Fibroblast of skin of left quadriceps (primary cell): ENCODE results near the gene IAPP.
"Not testable (repeated sequence)": the region's sequence is repeated elsewhere in the genome, so short reads cannot be mapped to it uniquely, and the experiment has no call there.

Experiments
- DNase-seq, 2 experiments: peaks; one replicate each; pipeline ENCODE4 v3.0.0-alpha.2; 2013; ENCODE audit warnings: low read depth in 2 of 2

Gene IAPP

GRCh38 chr12:21372602-21373001 is at the start of gene IAPP:
TSS of gene IAPP (plus strand) at chr12:21372902. CDS start at chr12:21373352, 450 bp downstream.
- DNase-seq = no peak

- DNase-seq = no peak
These were observed 49.0 kb upstream of the IAPP start for GRCh38 chr12:21323736-21324135.

GRCh38 chr12:21324551-21324950 is 48.2 kb upstream of the IAPP start:
- DNase-seq = no peak

GRCh38 chr12:21328578-21328977 is 44.1 kb upstream of the IAPP start:
- no peak for DNase-seq

- DNase-seq = no peak
These were observed 41.9 kb upstream of the IAPP start for GRCh38 chr12:21330682-21331253.

- no peak for DNase-seq
These were observed 37.9 kb upstream of the IAPP start, which contains the start of gene SLCO1A2 for GRCh38 chr12:21334771-21335325. TSS of gene SLCO1A2 (minus strand) at chr12:21334917. CDS start at chr12:21334647, 270 bp downstream.

- DNase-seq = no peak
These were observed 36.0 kb upstream of the IAPP start for GRCh38 chr12:21336656-21337055.

GRCh38 chr12:21337453-21337852 is 35.2 kb upstream of the IAPP start:
- no peak for DNase-seq

GRCh38 chr12:21337959-21338744 is 34.5 kb upstream of the IAPP start:
- no peak for DNase-seq

GRCh38 chr12:21339921-21340320 is 32.8 kb upstream of the IAPP start:
- DNase-seq = no peak

- no peak for DNase-seq
These were observed 32.3 kb upstream of the IAPP start for GRCh38 chr12:21340403-21340802.

GRCh38 chr12:21341769-21342168 is 30.9 kb upstream of the IAPP start:
- no peak for DNase-seq

- DNase-seq = no peak
These were observed 29.1 kb upstream of the IAPP start for GRCh38 chr12:21343636-21344035.

- no peak for DNase-seq
These were observed 26.0 kb upstream of the IAPP start for GRCh38 chr12:21346542-21347205.

- DNase-seq = no peak
These were observed 21.7 kb upstream of the IAPP start for GRCh38 chr12:21350975-21351374.

GRCh38 chr12:21353487-21353886 is 19.2 kb upstream of the IAPP start:
- DNase-seq = no peak

GRCh38 chr12:21353948-21354347 is 18.8 kb upstream of the IAPP start:
- DNase-seq = no peak

- no peak for DNase-seq
These were observed 18.1 kb upstream of the IAPP start for GRCh38 chr12:21354641-21355040.

GRCh38 chr12:21360632-21361031 is 12.1 kb upstream of the IAPP start:
- DNase-seq = not testable (repeated sequence)

GRCh38 chr12:21369141-21369980 is 3.3 kb upstream of the IAPP start:
- DNase-seq = no peak

GRCh38 chr12:21370845-21371449 is 1.8 kb upstream of the IAPP start:
- DNase-seq = no peak
